ENCODE measurements around the gene SLC13A4.
"Not testable (repeated sequence)": the region's sequence is repeated elsewhere in the genome, so short reads cannot be mapped to it uniquely, and the experiment has no call there.

The SLC13A4 gene, protein sequence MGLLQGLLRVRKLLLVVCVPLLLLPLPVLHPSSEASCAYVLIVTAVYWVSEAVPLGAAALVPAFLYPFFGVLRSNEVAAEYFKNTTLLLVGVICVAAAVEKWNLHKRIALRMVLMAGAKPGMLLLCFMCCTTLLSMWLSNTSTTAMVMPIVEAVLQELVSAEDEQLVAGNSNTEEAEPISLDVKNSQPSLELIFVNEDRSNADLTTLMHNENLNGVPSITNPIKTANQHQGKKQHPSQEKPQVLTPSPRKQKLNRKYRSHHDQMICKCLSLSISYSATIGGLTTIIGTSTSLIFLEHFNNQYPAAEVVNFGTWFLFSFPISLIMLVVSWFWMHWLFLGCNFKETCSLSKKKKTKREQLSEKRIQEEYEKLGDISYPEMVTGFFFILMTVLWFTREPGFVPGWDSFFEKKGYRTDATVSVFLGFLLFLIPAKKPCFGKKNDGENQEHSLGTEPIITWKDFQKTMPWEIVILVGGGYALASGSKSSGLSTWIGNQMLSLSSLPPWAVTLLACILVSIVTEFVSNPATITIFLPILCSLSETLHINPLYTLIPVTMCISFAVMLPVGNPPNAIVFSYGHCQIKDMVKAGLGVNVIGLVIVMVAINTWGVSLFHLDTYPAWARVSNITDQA

DNA sequence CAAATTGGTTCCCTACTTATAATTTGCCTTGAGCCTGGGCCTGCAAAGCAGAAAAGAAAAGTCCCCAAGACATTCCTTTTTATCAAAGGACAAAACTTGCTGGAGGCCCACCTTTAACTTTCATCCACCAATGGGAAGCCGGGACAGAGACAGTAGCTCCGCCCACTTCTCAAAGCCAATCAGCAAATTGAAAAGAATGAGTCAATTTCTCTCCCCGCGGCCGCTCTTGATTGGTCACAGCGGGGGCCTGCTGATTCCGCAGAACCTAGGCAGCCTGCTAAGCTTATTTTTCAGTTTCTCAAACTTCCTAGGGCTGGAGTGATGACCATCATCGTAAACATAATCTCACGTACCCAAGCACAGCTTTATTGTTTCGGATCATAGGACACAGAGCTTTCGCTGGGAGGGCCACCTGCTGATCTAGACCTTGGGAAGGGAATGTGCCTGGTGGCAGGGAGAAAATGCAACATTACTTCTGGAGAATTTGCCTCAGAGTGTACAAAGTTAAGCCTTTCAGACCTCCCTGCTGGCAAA, at the start of gene SLC13A4:
SLC13A4 (minus strand) TSS at position 51 of the 534 bp plus-strand sequence. CDS start 690 bp downstream, outside the sequence.
- no peak for DNase-seq

- not testable (repeated sequence) for DNase-seq
Observed at GRCh38 chr7:135775915-135776314, 47.9 kb upstream of the SLC13A4 start.

DNA sequence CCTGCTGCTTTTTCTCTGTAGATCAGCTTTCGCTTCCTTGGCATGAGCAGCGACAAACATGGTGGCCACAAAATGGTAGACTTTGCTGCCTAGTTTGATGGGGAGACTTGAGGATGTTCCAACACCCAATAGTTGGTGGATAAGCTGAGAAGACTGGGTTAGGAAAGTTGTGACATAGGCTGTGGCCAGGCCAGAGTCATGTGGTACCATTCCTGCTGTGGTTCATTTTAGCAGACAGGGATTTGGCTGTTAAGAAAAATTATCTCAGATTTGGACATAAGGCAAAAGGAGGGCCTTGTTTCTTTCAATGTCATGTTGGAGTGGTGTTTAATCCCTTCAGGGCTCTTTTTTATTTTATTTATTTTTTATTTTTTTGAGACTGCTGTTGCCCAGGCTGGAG, 47.2 kb upstream of the SLC13A4 start:
- no peak for DNase-seq

DNA sequence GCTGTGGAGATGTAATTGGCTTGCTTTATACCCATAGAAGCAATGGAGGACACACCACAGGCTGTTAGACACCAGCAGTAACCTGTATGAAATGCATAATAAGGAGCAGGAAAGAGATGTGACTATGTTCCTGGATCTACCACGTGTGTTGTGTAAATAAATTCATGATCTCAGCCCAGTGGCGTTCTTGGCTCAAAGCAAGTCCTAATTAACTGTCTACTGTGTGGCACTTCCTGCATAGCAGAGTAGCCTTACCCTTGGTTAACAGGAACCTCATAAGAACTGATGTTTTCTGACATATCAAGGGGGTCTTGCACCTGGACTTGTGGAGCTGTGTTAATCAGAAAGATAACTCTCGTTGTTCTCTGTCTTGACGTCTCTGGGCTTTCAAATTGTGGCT, 46.3 kb upstream of the SLC13A4 start:
- no peak for DNase-seq

GRCh38 chr7:135773464-135773863, 45.5 kb upstream of the SLC13A4 start:
- peak; percentile 50 for DNase-seq

DNA sequence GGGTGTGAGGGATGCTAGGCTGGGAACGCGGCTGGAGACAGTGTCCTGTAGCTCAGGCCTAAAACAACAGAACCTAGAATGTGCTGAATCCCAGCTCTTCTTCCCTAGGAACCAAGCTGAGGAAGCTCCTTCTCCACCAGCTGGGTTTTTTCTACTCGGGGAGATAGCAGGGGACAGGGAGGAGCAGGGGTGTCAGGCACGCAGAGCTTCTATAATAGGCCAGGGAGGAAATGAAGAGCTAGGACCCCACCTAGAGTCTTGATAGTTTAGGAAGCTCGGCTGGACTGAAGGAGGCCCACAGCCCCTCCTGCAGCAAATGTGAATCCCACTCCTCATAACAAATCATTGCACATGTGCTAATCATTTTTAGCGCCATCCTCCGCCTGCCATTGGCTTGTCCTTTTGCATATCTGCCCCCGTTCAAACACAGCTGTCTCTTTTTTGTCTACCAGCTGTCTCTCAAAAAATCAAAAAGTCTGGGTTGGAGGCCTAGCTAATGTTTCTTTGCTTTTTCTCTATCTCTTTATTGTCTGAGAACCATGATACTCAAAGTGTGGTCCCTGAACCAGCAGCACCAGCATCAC, 44.7 kb upstream of the SLC13A4 start:
- no peak for DNase-seq

GRCh38 chr7:135771961-135772638, 44.1 kb upstream of the SLC13A4 start:
- no peak for DNase-seq

DNA sequence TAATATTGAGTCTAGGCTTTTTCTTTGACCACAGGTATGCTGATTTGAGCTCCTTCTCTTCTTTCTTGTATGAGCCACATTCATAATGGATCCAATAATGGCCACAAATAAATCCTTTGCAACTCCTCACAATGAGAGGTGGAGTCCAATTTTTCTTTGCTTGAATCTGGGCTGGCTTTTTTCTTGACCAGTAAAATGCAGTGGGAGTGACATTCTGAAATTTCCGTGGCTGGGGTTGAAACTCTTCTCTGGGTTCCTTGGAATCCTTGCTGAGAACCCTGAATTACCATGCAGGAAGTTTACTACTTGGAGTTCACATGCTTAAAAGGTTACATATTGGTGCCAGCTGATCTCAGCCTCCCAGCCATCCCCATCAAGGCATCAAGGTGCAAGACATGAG, 43.1 kb upstream of the SLC13A4 start:
- DNase-seq: no peak

DNA sequence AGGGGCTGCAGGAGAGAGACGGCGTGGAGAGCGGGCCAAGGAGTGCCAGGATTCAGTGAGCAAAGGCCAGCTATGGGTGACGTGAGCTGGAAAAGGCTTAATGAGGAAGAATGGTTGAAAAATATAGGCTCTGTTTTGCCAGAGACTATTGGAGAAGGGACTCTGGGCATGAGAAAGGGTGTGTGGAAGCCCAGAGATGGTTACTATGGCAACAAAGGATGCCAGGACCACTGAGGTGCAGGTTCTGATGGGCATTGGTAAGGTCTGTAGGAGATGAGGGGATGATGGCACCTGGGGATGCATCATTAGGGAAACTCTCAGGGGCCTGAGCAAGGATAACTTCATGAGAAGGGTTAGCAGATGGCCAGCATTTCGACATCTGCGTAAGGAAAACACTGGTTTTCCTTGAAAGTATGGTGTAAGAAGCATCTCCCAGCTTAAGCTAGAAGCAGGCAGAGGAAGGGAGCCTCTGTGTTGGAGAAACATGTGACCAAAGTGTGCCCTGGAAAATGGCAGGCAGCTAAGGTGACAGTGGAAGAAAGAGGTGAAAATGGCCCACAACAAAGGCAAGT, 42.2 kb upstream of the SLC13A4 start:
- DNase-seq: no peak

- DNase-seq: no peak
Observed at GRCh38 chr7:135769005-135769802, 41.2 kb upstream of the SLC13A4 start.

DNA sequence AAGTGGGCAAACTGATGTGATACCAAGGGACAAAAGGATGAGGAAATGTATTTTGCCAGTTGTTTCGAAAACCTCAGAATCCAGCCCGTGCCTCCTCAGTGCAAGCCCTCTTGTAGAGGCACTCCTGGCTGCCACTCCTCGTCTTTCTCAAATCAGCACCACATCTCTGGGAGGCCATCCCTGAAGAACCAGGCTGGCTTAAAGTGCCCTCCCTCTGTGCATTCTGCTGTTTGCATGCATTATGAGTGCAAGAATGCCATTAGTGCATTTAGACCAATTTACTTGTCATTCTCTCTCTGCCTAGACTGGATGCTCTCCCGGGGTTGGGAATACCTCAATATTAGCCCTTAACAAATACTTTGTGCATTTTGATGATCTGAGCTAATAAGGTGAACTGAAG, 40.5 kb upstream of the SLC13A4 start:
- DNase-seq: no peak

- no peak for DNase-seq
Observed at GRCh38 chr7:135768064-135768463, 40.1 kb upstream of the SLC13A4 start.

GRCh38 chr7:135763261-135763660, 35.3 kb upstream of the SLC13A4 start:
- DNase-seq: no peak

GRCh38 chr7:135761751-135762488, 33.9 kb upstream of the SLC13A4 start:
- DNase-seq: no peak

- DNase-seq: no peak
Observed at GRCh38 chr7:135759532-135759931, 31.5 kb upstream of the SLC13A4 start.

- no peak for DNase-seq
Observed at GRCh38 chr7:135758531-135758932, 30.5 kb upstream of the SLC13A4 start.

DNA sequence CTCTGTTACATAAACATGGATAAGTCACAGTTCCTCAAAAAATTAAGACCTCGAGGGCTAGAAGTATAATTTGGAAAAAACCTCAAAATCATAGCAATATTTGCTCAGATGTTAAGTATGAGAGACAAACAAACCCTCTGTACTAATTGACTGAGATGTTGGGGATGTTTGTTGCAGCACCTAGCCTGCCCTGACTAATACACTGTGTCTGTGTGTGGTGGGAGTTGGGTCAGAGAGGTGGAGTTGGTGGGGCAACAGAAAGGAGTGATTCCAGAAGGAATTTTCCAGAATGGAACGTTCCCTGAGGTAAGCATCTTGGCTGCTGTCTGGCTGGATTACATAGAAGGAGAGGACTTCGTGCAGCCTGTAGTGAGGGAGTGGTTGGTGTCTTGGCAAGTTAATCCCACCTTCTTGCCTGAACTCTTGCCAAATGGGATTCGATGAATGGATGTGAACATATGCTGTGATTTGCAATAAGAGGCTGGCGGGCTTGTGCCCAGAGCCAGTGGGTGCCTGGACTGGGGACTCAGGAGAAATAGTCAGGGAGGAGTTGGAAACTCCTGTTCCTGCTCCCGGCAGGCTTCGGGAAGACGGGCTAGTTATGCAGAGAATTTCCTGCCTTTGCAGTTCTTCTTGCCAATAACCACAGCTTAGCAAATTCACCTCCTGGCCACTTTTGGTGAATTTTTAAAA, 29.9 kb upstream of the SLC13A4 start:
- no peak for DNase-seq

DNA sequence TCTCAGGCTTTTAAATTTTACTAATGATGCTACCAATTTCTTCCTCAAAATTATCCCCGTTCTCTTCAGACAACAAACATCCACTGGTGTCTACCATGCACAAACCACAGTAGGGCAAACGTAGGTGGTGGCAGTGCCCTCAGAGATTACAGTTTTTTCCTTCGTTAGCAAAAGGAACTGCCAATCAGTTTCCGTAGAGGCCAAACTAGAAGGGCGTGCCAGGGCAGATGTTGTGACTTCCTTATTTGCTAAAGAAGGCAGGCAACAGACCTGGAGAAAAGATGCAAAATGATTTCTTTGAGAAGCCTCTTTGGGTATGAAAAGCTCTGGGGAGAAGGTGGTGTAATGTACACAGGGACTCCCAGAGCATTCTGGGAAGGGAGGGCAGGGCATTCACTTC, 28.2 kb upstream of the SLC13A4 start:
- no peak for DNase-seq

DNA sequence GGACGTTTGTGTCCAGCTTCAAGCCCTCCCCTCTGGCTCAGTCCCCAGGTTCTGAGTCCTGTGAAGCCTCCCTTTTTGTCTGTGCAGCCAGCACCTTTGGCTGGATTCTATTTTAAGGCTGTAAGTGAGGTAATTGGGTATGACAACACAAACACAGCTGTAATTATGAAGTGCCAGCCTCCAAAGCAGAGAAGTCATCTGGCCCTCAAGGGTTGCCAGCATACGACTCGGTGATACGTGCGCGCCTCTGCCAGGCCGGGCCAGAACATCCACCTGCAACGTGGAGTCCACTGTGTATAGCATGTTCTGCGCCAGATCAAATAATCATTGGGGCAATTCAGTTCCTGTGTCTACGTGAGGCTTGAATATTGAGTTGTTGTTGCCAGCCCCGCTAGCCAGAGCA, 27.4 kb upstream of the SLC13A4 start:
- no peak for DNase-seq

GRCh38 chr7:135753616-135754413, 25.8 kb upstream of the SLC13A4 start:
- no peak for DNase-seq

All from DMS79 treated with DMSO at 0.1 percent for 48 hours (cell line).